ENCODE results near the gene IARS2.

DNA sequence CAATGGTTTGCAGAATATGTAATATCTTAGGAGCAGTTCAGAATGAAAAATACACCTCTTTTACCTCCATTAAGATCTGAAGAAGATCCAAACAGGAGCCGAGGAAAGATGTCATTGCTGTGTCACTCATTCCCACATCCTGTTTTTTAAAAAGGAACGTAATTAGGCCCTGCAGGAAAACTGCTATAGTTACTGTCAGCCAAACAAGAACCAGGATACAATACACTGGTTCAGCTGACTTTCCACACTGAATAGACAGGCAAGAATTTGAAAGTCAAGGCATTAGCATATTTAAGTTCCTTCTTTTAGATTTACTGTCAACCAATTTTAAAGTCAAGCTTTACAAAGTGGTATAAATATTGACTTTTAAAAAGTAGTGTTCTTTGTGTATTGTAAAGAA lies 63.8 kb downstream of the IARS2 start:
- TF ChIP-seq, protein P1, sequence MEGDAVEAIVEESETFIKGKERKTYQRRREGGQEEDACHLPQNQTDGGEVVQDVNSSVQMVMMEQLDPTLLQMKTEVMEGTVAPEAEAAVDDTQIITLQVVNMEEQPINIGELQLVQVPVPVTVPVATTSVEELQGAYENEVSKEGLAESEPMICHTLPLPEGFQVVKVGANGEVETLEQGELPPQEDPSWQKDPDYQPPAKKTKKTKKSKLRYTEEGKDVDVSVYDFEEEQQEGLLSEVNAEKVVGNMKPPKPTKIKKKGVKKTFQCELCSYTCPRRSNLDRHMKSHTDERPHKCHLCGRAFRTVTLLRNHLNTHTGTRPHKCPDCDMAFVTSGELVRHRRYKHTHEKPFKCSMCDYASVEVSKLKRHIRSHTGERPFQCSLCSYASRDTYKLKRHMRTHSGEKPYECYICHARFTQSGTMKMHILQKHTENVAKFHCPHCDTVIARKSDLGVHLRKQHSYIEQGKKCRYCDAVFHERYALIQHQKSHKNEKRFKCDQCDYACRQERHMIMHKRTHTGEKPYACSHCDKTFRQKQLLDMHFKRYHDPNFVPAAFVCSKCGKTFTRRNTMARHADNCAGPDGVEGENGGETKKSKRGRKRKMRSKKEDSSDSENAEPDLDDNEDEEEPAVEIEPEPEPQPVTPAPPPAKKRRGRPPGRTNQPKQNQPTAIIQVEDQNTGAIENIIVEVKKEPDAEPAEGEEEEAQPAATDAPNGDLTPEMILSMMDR (IDR thresholded peaks at IDR 0.05; ENCODE audit: low read length) = no peak
- TF ChIP-seq EZH2 (optimal IDR thresholded peaks at IDR 0.05; ENCODE audit: low read depth, low read length) = no peak

All from MM.1S (cell line).